Natural killer cell (primary cell): ENCODE results near the gene ZNF827. TPM values are rescaled to one million over a fixed set of nuclear protein-coding genes. Genes with fewer than 3 reads are reported as not detected.

Source experiments
- ATAC-seq, 3 donors: fragments of 150-1000 bp in 2 of 3; fragments of 200-7000 bp in 1 of 3; cut with Tn5 transposase; 1 replicate in 1 of 3; 2 replicates in 2 of 3; pipeline ENCODE4 v1.10.0; 2021; ENCODE audit warnings: mild to moderate bottlenecking in 2 of 3, moderate library complexity in 2 of 3
- DNase-seq, 2 donors: peaks; one replicate each; pipeline versions ENCODE4 v3.0.0 to v3.0.0-alpha.2; 2013 to 2021; ENCODE audit warnings: mixed read lengths in 1 of 2
- H3K27ac ChIP-seq: one replicate; pipeline ENCODE4 v1.5.1; 2013; ENCODE audit warnings: mild to moderate bottlenecking, low read length
- H3K27me3 ChIP-seq: one replicate; pipeline ENCODE4 v1.6.1; 2013; ENCODE audit warnings: low read length; ENCODE audit not compliant: control insufficient read depth, insufficient read depth
- H3K36me3 ChIP-seq: one replicate; pipeline ENCODE4 v1.6.1; 2013; ENCODE audit warnings: low read length; ENCODE audit not compliant: control insufficient read depth, insufficient read depth
- H3K4me1 ChIP-seq: one replicate; pipeline ENCODE4 v1.6.1; 2013; ENCODE audit warnings: low read length; ENCODE audit not compliant: control insufficient read depth, insufficient read depth
- H3K4me3 ChIP-seq: one replicate; pipeline ENCODE4 v1.5.1; 2013; ENCODE audit warnings: low read length
- H3K9me3 ChIP-seq: one replicate; pipeline ENCODE4 v1.6.1; 2013; ENCODE audit warnings: low read length; ENCODE audit not compliant: control insufficient read depth, insufficient read depth
- H3K27ac Mint-ChIP-seq, 2 donors: one replicate each; pipeline ENCODE4 v1.8.0; 2022; ENCODE audit warnings: mild to moderate bottlenecking in 2 of 2, mixed read lengths in 2 of 2, moderate library complexity in 1 of 2
- H3K27me3 Mint-ChIP-seq, 2 donors: one replicate each; pipeline ENCODE4 v1.8.0; 2022; ENCODE audit warnings: low read depth in 2 of 2, mixed read lengths in 2 of 2
- H3K36me3 Mint-ChIP-seq: one replicate; pipeline ENCODE4 v1.8.0; 2022; ENCODE audit warnings: mixed read lengths
- H3K4me1 Mint-ChIP-seq, 2 donors: one replicate each; pipeline ENCODE4 v1.8.0; 2022; ENCODE audit warnings: mixed read lengths in 2 of 2
- H3K4me3 Mint-ChIP-seq: one replicate; pipeline ENCODE4 v1.8.0; 2022; ENCODE audit warnings: mild to moderate bottlenecking, moderate library complexity, mixed read lengths
- H3K9me3 Mint-ChIP-seq, 2 donors: one replicate each; pipeline ENCODE4 v1.8.0; 2022; ENCODE audit warnings: mixed read lengths in 2 of 2
- CTCF ChIP-seq: fragments of 200-600 bp; IDR thresholded peaks from one replicate; pipeline ENCODE4 v1.8.0; 2022; ENCODE audit warnings: antibody characterized with exemption
- WGBS: methylation state at CpG from one replicate; pipeline ENCODE4 v1.1.7; 2013; ENCODE audit warnings: missing lambda C conversion rate; ENCODE audit not compliant: insufficient coverage; 5-methylcytosine and 5-hydroxymethylcytosine counted together
- intact Hi-C: fragments of 100-400 bp; cut with micrococcal nuclease; formaldehyde crosslinking; loops from one replicate; pipeline ENCODE4 v1.14.2; 2022
- total RNA-seq, 4 donors: library from RNA; stranded (reverse); fragments of 120-200 nt in 1 of 4; gene quantifications; one replicate each; pipeline versions ENCODE4 v1.2.3 to v1.2.4, GENCODE V29; 2013 to 2022

Gene ZNF827
- total RNA-seq, 3 donors from 2014 or later (not counting 1 experiment from before 2014, with no cell fraction given) = 25.8 to 35.5 (median 32.9) TPM

GRCh38 chr4:145891958-145892357, 46.7 kb downstream of the ZNF827 start:
- intact Hi-C loops = no loop called here
- 98% methylated on average over 10 of the region's 11 CpGs for WGBS
- no peak overlapping the region for H3K27ac Mint-ChIP-seq
- no peak for DNase-seq
- Histone ChIP-seq H3K36me3 (peaks cover 2% of the 10 kb centered on the region), H3K27ac (no peak overlapping the region), H3K4me1 (no peaks in the 10 kb centered on the region), H3K4me3 (no peak overlapping the region), H3K27me3 (no peaks in the 10 kb centered on the region), H3K9me3 (no peaks in the 10 kb centered on the region)
- no peak overlapping the region for H3K4me3 Mint-ChIP-seq
- no peaks in the 10 kb centered on the region for H3K36me3 Mint-ChIP-seq
- no peaks in the 10 kb centered on the region for H3K27me3 Mint-ChIP-seq
- H3K9me3 Mint-ChIP-seq = no peaks in the 10 kb centered on the region
- no peak for ATAC-seq
- TF ChIP-seq CTCF = no peak
- peaks cover 31% of the 10 kb centered on the region in 2 donors for H3K4me1 Mint-ChIP-seq

- Histone ChIP-seq H3K36me3 (peaks cover 2% of the 10 kb centered on the region), H3K4me1 (no peaks in the 10 kb centered on the region), H3K27me3 (no peaks in the 10 kb centered on the region), H3K9me3 (no peaks in the 10 kb centered on the region), H3K27ac (no peak overlapping the region), H3K4me3 (no peak overlapping the region)
- Mint-ChIP-seq H3K4me3 (no peak overlapping the region), H3K4me1 (peaks cover 20 to 21% of the 10 kb centered on the region in 2 donors), H3K27me3 (no peaks in the 10 kb centered on the region), H3K27ac (no peak overlapping the region), H3K36me3 (no peaks in the 10 kb centered on the region), H3K9me3 (no peaks in the 10 kb centered on the region)
- DNase-seq (no peak), ATAC-seq (no peak)
- 88% methylated on average over 3 of the region's 3 CpGs for WGBS
- no peak for TF ChIP-seq CTCF
- intact Hi-C loops = no loop called here
These were observed 47.9 kb downstream of the ZNF827 start for GRCh38 chr4:145890689-145891088.

- no peaks in the 10 kb centered on the region for H3K27me3 Mint-ChIP-seq
- intact Hi-C loops = no loop called here
- 94% methylated on average over 2 of the region's 2 CpGs for WGBS
- no peak for DNase-seq
- no peaks in the 10 kb centered on the region for H3K9me3 Mint-ChIP-seq
- H3K27me3 ChIP-seq = no peaks in the 10 kb centered on the region
- peaks cover 2 to 4% of the 10 kb centered on the region in 2 donors for H3K4me1 Mint-ChIP-seq
- TF ChIP-seq CTCF = no peak
- no peaks in the 10 kb centered on the region for H3K9me3 ChIP-seq
- H3K4me3 ChIP-seq = no peak overlapping the region
- peaks cover 6% of the 10 kb centered on the region for H3K36me3 Mint-ChIP-seq
- peaks cover 6% of the 10 kb centered on the region for H3K36me3 ChIP-seq
- H3K27ac ChIP-seq = no peak overlapping the region
- H3K4me3 Mint-ChIP-seq = no peak overlapping the region
- no peak for ATAC-seq
- no peaks in the 10 kb centered on the region for H3K4me1 ChIP-seq
- no peak overlapping the region for H3K27ac Mint-ChIP-seq
These were observed 50.2 kb downstream of the ZNF827 start for GRCh38 chr4:145888393-145888792.

- 89% methylated on average over 10 of the region's 11 CpGs for WGBS
- Histone ChIP-seq H3K9me3 (no peaks in the 10 kb centered on the region), H3K36me3 (peaks cover 6% of the 10 kb centered on the region), H3K4me3 (no peak overlapping the region), H3K4me1 (no peaks in the 10 kb centered on the region), H3K27me3 (no peaks in the 10 kb centered on the region), H3K27ac (no peak overlapping the region)
- ATAC-seq (peak in 1 of 3 donors; percentile 35), DNase-seq (no peak)
- H3K9me3 Mint-ChIP-seq = no peaks in the 10 kb centered on the region
- no peak overlapping the region for H3K27ac Mint-ChIP-seq
- no peak overlapping the region for H3K4me3 Mint-ChIP-seq
- TF ChIP-seq CTCF = no peak
- H3K36me3 Mint-ChIP-seq = peaks cover 6% of the 10 kb centered on the region
- intact Hi-C loops = no loop called here
- no peaks in the 10 kb centered on the region for H3K27me3 Mint-ChIP-seq
- H3K4me1 Mint-ChIP-seq = peaks cover 4 to 9% of the 10 kb centered on the region in 2 donors
These were observed 51.2 kb downstream of the ZNF827 start for GRCh38 chr4:145887241-145887991.
